K562 (cell line): ENCODE results near the gene DAD1. TPM values are rescaled to one million over a fixed set of nuclear protein-coding genes. Genes with fewer than 3 reads are reported as not detected.

ENCODE experiments used
- ATAC-seq: fragments of 200-7000 bp; cut with Tn5 transposase; 3 replicates; pipeline ENCODE4 v1.9.1; 2020; ENCODE audit warnings: moderate library complexity
- BruUV-seq: library from RNA; stranded (reverse); fragments of 400-500 nt; replicated peaks from 2 replicates; lab custom pipeline; 2021; lab: Mats Ljungman, UMichigan
- CTCF ChIA-PET: fragments of 300-600 bp; formaldehyde crosslinking; extraction: SDS; loops from one replicate; lab custom pipeline; 2021; ENCODE audit warnings: low intra/inter-chr PET ratio; lab: Yijun Ruan, JAX
- POLR2A ChIA-PET: fragments of 300-600, 350-650 bp; sonication (Branson Sonifier 250); formaldehyde crosslinking; extraction: SDS; loops from one replicate; lab custom pipeline; 2021; ENCODE audit warnings: antibody characterized with exemption, inconsistent platforms; lab: Yijun Ruan, JAX
- DNase-seq, 4 experiments: peaks; one replicate each; pipeline versions ENCODE4 v3.0.0 to v3.0.0-alpha.2; 2011 to 2018; ENCODE audit warnings: low spot score in 3 of 4, mixed read lengths in 3 of 4; ENCODE audit errors: extremely low read depth in 1 of 4
- FAIRE-seq: peaks from 2 replicates; lab custom pipeline; 2011; peaks lifted over from hg19 to GRCh38; lab: Jason Lieb, UNC
- H2AFZ ChIP-seq: 2 replicates; pipeline ENCODE4 v1.6.0; 2011; ENCODE audit warnings: low read depth, low read length, control low read depth, inconsistent platforms
- H3K27ac ChIP-seq: fragments of 200-600 bp; 3 replicates; pipeline ENCODE4 v1.8.0; 2011; ENCODE audit warnings: low read depth, mild to moderate bottlenecking, control low read depth, inconsistent platforms, low read length, moderate library complexity, mixed read lengths; ENCODE audit errors: extremely low read depth
- H3K27me3 ChIP-seq, 2 experiments: fragments of 300-600 bp in 1 of 2; 2 replicates in 1 of 2; 3 replicates in 1 of 2; pipeline versions ENCODE4 v1.6.0 to v1.8.0; 2011; ENCODE audit warnings: inconsistent platforms in 2 of 2, low read length in 2 of 2, mild to moderate bottlenecking in 1 of 2, mixed read lengths in 1 of 2, moderate library complexity in 1 of 2; ENCODE audit not compliant: control insufficient read depth in 2 of 2, insufficient read depth in 2 of 2
- H3K36me3 ChIP-seq: fragments of 300-600 bp; 3 replicates; pipeline ENCODE4 v1.8.0; 2011; ENCODE audit warnings: mild to moderate bottlenecking, low read length, inconsistent platforms; ENCODE audit not compliant: control insufficient read depth, insufficient read depth
- H3K4me1 ChIP-seq, 2 experiments: fragments of 200-600 bp in 1 of 2; replicated peaks in 1 of 2; 2 replicates in 1 of 2; 3 replicates in 1 of 2; pipeline versions ENCODE4 v1.5.1 to v1.8.0; 2011; ENCODE audit warnings: inconsistent platforms in 2 of 2, low read length in 2 of 2, mild to moderate bottlenecking in 1 of 2, mixed read lengths in 1 of 2, moderate library complexity in 1 of 2; ENCODE audit not compliant: control insufficient read depth in 2 of 2, insufficient read depth in 2 of 2
- H3K4me2 ChIP-seq: 2 replicates; pipeline ENCODE4 v1.6.1; 2011; ENCODE audit warnings: low read length, control low read depth, inconsistent platforms, mixed read lengths; ENCODE audit not compliant: insufficient read depth
- H3K4me3 ChIP-seq: fragments of 200-600 bp; sonication (generic), shearing (Covaris generic); 2 replicates; pipeline ENCODE4 v1.5.1; 2016; ENCODE audit warnings: control low read depth, inconsistent platforms
- H3K79me2 ChIP-seq: fragments of 200-600 bp; 3 replicates; pipeline ENCODE4 v1.8.0; 2011; ENCODE audit warnings: low read length, inconsistent platforms; ENCODE audit not compliant: control insufficient read depth, insufficient read depth
- H3K9ac ChIP-seq, 2 experiments: 2 replicates each; pipeline versions ENCODE4 v1.6.0 to v1.6.1; 2011; ENCODE audit warnings: low read depth in 2 of 2, low read length in 2 of 2, control low read depth in 1 of 2, inconsistent platforms in 1 of 2, mild to moderate bottlenecking in 1 of 2, mixed read lengths in 1 of 2; ENCODE audit not compliant: insufficient read depth in 1 of 2
- H3K9me1 ChIP-seq: one replicate; pipeline ENCODE4 v1.6.0; 2011; ENCODE audit warnings: inconsistent platforms, mild to moderate bottlenecking, low read length, moderate library complexity; ENCODE audit not compliant: control insufficient read depth, insufficient read depth
- H3K9me3 ChIP-seq: replicated peaks from 2 replicates; pipeline ENCODE4 v1.5.1; 2011; ENCODE audit warnings: low read depth, low read length, inconsistent platforms; ENCODE audit not compliant: control insufficient read depth, insufficient read depth
- H4K20me1 ChIP-seq: replicated peaks from 2 replicates; pipeline ENCODE4 v1.6.1; 2011; ENCODE audit warnings: low read length, inconsistent platforms, mixed read lengths; ENCODE audit not compliant: control insufficient read depth, insufficient read depth
- E2F3 ChIP-seq: fragments of 250-450 bp; sonication (Bioruptor Pico); IDR thresholded peaks from 2 replicates; pipeline ENCODE4 v1.4.0; 2020; ENCODE audit warnings: mild to moderate bottlenecking
- GABPA ChIP-seq: fragments of 200-800 bp; sonication (Bioruptor generic); conservative IDR thresholded peaks from 2 replicates; pipeline ENCODE4 v1.6.1; 2016; ENCODE audit warnings: low read depth, missing genetic modification characterization, missing compliant biosample characterization
- SRSF9 ChIP-seq: fragments of 200-400 bp; formaldehyde crosslinking; IDR thresholded peaks from 2 replicates; pipeline ENCODE4 v1.6.1; 2017; ENCODE audit warnings: low read depth, low read length, borderline replicate concordance
- TAL1 ChIP-seq: fragments of 450-650 bp; IDR thresholded peaks from 2 replicates; pipeline ENCODE4 v1.6.1; 2016; ENCODE audit warnings: mild to moderate bottlenecking
- TEAD1 ChIP-seq, 2 experiments: fragments of 450-650 bp in 1 of 2; sonication (generic) in 1 of 2; formaldehyde crosslinking; IDR thresholded peaks; 2 replicates each; pipeline versions ENCODE4 v1.4.0 to v1.8.0; 2020 to 2022; ENCODE audit warnings: mild to moderate bottlenecking in 2 of 2, missing genetic modification reagents in 1 of 2
- ZNF780A ChIP-seq: fragments of 250-450 bp; sonication (Bioruptor Pico); IDR thresholded peaks from 2 replicates; pipeline ENCODE4 v1.5.0; 2021; ENCODE audit warnings: mild to moderate bottlenecking
- WGBS: fragments of 100-300 bp; shearing (Covaris generic); methylation state at CpG from one replicate; pipeline ENCODE4 v1.1.6; 2016; ENCODE audit warnings: low coverage, mixed read lengths; ENCODE audit not compliant: insufficient coverage; ENCODE audit errors: missing lambda C conversion rate; 5-methylcytosine and 5-hydroxymethylcytosine counted together
- in situ Hi-C: fragments of 300-500 bp; cut with MboI; formaldehyde crosslinking; loops from 4 replicates; pipeline ENCODE4 v1.15.0; 2018; ENCODE audit warnings: inconsistent platforms, mixed read lengths
- intact Hi-C: fragments of 100-400 bp; cut with micrococcal nuclease; formaldehyde crosslinking; loops from 2 replicates; pipeline ENCODE4 v1.14.2; 2022
- polyA plus RNA-seq, 8 experiments: library from polyadenylated mRNA; depleted of rRNA in 4 of 8; stranded (reverse) in 5 of 8; unstranded in 3 of 8; fragments of >200 nt; fragmentation: Nextera tagmentation in 2 of 8; fragmentation: Illumina TruSeq in 1 of 8; extraction: Ambion mirVana in 2 of 8; extraction: Trizol in 1 of 8; gene quantifications; 2 replicates each; pipeline versions ENCODE4 v1.2.1 to v1.2.3, GENCODE V29; 2011 to 2014; ENCODE audit warnings: inconsistent platforms in 1 of 8, missing spikeins in 1 of 8
- total RNA-seq, 7 experiments: library from RNA; depleted of rRNA in 6 of 7; stranded (reverse); fragments of >200 nt in 6 of 7; fragmentation: Illumina TruSeq in 2 of 7; extraction: Trizol in 2 of 7; gene quantifications; 2 replicates each; pipeline versions ENCODE4 v1.2.1 to v1.2.3, GENCODE V29; 2011 to 2021; ENCODE audit warnings: low replicate concordance in 1 of 7
- TF ChIP-seq, protein P1 (sequence below), 2 experiments: fragments of 450-650 bp; formaldehyde crosslinking in 1 of 2; IDR thresholded peaks; 2 replicates each; pipeline versions ENCODE4 v1.4.0 to v1.6.1; 2014 to 2020; ENCODE audit warnings: mild to moderate bottlenecking in 2 of 2, borderline replicate concordance in 1 of 2, low read depth in 1 of 2
- TF ChIP-seq, protein P2 (sequence below): fragments of 450-650 bp; formaldehyde crosslinking; IDR thresholded peaks from 2 replicates; pipeline ENCODE4 v1.4.0; 2020; ENCODE audit warnings: mild to moderate bottlenecking, moderate library complexity

The DAD1 gene
- total and polyA plus RNA-seq, 9 of the 15 experiments (the other 6 are each of a cell fraction or from before 2014, with no cell fraction given) = 104 to 617 (median 222) TPM

GRCh38 chr14:22570132-22570949 is 18.7 kb downstream of the DAD1 start:
- intact Hi-C loops = loop anchor here (1.0 kb wide), 3 partner anchors 13 to 283 kb away; no protein-coding TSS in a partner anchor
- Histone ChIP-seq H4K20me1 (no peaks in the 10 kb centered on the region), H3K79me2 (peaks cover 20% of the 10 kb centered on the region), H3K9me1 (no peaks in the 10 kb centered on the region), H3K9me3 (no peaks in the 10 kb centered on the region), H3K27ac (no peak overlapping the region), H2AFZ (no peak overlapping the region), H3K4me3 (no peak overlapping the region), H3K27me3 (no peaks in the 10 kb centered on the region), H3K9ac (no peak overlapping the region), H3K4me2 (no peak overlapping the region), H3K4me1 (no peaks in the 10 kb centered on the region), H3K36me3 (peaks cover 72% of the 10 kb centered on the region)
- DNase-seq (peak; percentile 71 to 89 (median 76)), ATAC-seq (peak; percentile 95), FAIRE-seq (peak; percentile 92)
- in situ Hi-C loops = no loop called here
- CTCF ChIA-PET = interaction anchor here (0.5 to 2.3 kb wide), 13 partner anchors 10 to 330 kb away, joined by 3 to 19 read pairs (median 4); partner anchors contain the start of genes DAD1 and OR6J1
- BruUV-seq = no TSS peak
- 30% methylated on average over 6 of the region's 8 CpGs for whole genome bisulfite sequencing
- POLR2A ChIA-PET = interaction anchor here (0.6 to 1.3 kb wide), 5 partner anchors 10 to 234 kb away, joined by 3 to 6 read pairs (median 3); no protein-coding TSS in a partner anchor
- no peak for TF ChIP-seq E2F3
- TF ChIP-seq, protein P1, sequence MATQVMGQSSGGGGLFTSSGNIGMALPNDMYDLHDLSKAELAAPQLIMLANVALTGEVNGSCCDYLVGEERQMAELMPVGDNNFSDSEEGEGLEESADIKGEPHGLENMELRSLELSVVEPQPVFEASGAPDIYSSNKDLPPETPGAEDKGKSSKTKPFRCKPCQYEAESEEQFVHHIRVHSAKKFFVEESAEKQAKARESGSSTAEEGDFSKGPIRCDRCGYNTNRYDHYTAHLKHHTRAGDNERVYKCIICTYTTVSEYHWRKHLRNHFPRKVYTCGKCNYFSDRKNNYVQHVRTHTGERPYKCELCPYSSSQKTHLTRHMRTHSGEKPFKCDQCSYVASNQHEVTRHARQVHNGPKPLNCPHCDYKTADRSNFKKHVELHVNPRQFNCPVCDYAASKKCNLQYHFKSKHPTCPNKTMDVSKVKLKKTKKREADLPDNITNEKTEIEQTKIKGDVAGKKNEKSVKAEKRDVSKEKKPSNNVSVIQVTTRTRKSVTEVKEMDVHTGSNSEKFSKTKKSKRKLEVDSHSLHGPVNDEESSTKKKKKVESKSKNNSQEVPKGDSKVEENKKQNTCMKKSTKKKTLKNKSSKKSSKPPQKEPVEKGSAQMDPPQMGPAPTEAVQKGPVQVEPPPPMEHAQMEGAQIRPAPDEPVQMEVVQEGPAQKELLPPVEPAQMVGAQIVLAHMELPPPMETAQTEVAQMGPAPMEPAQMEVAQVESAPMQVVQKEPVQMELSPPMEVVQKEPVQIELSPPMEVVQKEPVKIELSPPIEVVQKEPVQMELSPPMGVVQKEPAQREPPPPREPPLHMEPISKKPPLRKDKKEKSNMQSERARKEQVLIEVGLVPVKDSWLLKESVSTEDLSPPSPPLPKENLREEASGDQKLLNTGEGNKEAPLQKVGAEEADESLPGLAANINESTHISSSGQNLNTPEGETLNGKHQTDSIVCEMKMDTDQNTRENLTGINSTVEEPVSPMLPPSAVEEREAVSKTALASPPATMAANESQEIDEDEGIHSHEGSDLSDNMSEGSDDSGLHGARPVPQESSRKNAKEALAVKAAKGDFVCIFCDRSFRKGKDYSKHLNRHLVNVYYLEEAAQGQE (IDR thresholded peaks at IDR 0.05; ENCODE audit: borderline replicate concordance) = peak; percentile 79
- TF ChIP-seq, protein P1 (CRISPR knock-in tag; IDR thresholded peaks at IDR 0.05; ENCODE audit: low read depth) = no peak
- TF ChIP-seq, protein P2, sequence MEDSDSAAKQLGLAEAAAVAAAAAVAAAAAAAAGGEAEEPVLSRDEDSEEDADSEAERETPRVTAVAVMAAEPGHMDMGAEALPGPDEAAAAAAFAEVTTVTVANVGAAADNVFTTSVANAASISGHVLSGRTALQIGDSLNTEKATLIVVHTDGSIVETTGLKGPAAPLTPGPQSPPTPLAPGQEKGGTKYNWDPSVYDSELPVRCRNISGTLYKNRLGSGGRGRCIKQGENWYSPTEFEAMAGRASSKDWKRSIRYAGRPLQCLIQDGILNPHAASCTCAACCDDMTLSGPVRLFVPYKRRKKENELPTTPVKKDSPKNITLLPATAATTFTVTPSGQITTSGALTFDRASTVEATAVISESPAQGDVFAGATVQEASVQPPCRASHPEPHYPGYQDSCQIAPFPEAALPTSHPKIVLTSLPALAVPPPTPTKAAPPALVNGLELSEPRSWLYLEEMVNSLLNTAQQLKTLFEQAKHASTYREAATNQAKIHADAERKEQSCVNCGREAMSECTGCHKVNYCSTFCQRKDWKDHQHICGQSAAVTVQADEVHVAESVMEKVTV = peak; percentile 87
- TF ChIP-seq TEAD1 (CRISPR knock-in tag; IDR thresholded peaks at IDR 0.05) = peak; percentile 96 to 99
- no peak for TF ChIP-seq ZNF780A (CRISPR knock-in tag)
- no peak for TF ChIP-seq TAL1
- TF ChIP-seq SRSF9 = no peak
- 0 out of 2 replicates have a peak, but pooled peaks have one; percentile 40 for TF ChIP-seq GABPA (tag)
